CD14-positive monocyte (primary cell): ENCODE results near the gene SPATA20. TPM values are rescaled to one million over a fixed set of nuclear protein-coding genes. Genes with fewer than 3 reads are reported as not detected.
A peak's percentile ranks its signal among the peaks of the same experiment; 100 is the strongest.

Source experiments
- DNase-seq, 3 donors: peaks; one replicate each; pipeline ENCODE4 v3.0.0-alpha.2; 2011 to 2022
- H2AFZ ChIP-seq: 2 replicates; pipeline ENCODE4 v1.6.0; 2012; ENCODE audit warnings: mild to moderate bottlenecking, low read depth, low read length, inconsistent platforms; ENCODE audit not compliant: insufficient read depth, poor library complexity, severe bottlenecking
- H3K27ac ChIP-seq, 2 donors: 1 replicate in 1 of 2; 2 replicates in 1 of 2; pipeline ENCODE4 v1.5.1; 2012 to 2013; ENCODE audit warnings: low read length in 2 of 2, control low read depth in 1 of 2, inconsistent platforms in 1 of 2, low read depth in 1 of 2, mild to moderate bottlenecking in 1 of 2
- H3K27me3 ChIP-seq, 2 donors: one replicate each; pipeline versions ENCODE4 v1.6.0 to v1.6.1; 2011 to 2013; ENCODE audit warnings: low read length in 2 of 2; ENCODE audit not compliant: control insufficient read depth in 2 of 2, insufficient read depth in 2 of 2
- H3K36me3 ChIP-seq, 2 donors: replicated peaks in 1 of 2; 1 replicate in 1 of 2; 2 replicates in 1 of 2; pipeline versions ENCODE4 v1.5.1 to v1.6.1; 2012 to 2013; ENCODE audit warnings: low read length in 2 of 2, control low read depth in 1 of 2, inconsistent platforms in 1 of 2, mild to moderate bottlenecking in 1 of 2; ENCODE audit not compliant: insufficient read depth in 2 of 2, control insufficient read depth in 1 of 2
- H3K4me1 ChIP-seq, 2 donors: 1 replicate in 1 of 2; 2 replicates in 1 of 2; pipeline versions ENCODE4 v1.5.1 to v1.6.1; 2012 to 2013; ENCODE audit warnings: low read length in 2 of 2, control low read depth in 1 of 2, inconsistent platforms in 1 of 2, mild to moderate bottlenecking in 1 of 2, moderate library complexity in 1 of 2; ENCODE audit not compliant: insufficient read depth in 2 of 2, control insufficient read depth in 1 of 2
- H3K4me2 ChIP-seq: replicated peaks from 2 replicates; pipeline ENCODE3; 2012; ENCODE audit warnings: low read length, moderate library complexity, mild to moderate bottlenecking; ENCODE audit not compliant: poor library complexity, severe bottlenecking; ENCODE audit errors: extremely low read depth
- H3K4me3 ChIP-seq, 3 experiments: fragments of 200-600 bp in 1 of 3; sonication (generic) in 1 of 3; replicated peaks in 1 of 3; 1 replicate in 2 of 3; 2 replicates in 1 of 3; pipeline ENCODE4 v1.5.1; 2011 to 2013; ENCODE audit warnings: low read length in 3 of 3, mild to moderate bottlenecking in 3 of 3, control low read depth in 2 of 3, low read depth in 2 of 3, inconsistent platforms in 1 of 3, moderate library complexity in 1 of 3
- H3K79me2 ChIP-seq: 2 replicates; pipeline ENCODE4 v1.6.0; 2012; ENCODE audit warnings: mild to moderate bottlenecking, control low read depth, inconsistent platforms, low read length, moderate library complexity; ENCODE audit not compliant: insufficient read depth
- H3K9ac ChIP-seq: 2 replicates; pipeline ENCODE4 v1.6.0; 2017; ENCODE audit warnings: low read length, mild to moderate bottlenecking; ENCODE audit not compliant: insufficient read depth, poor library complexity, severe bottlenecking
- H3K9me3 ChIP-seq, 2 donors: replicated peaks in 1 of 2; 1 replicate in 1 of 2; 2 replicates in 1 of 2; pipeline versions ENCODE4 v1.5.1 to v1.6.1; 2012 to 2013; ENCODE audit warnings: low read length in 2 of 2, control low read depth in 1 of 2; ENCODE audit not compliant: control insufficient read depth in 1 of 2, insufficient read depth in 1 of 2
- H4K20me1 ChIP-seq: 2 replicates; pipeline ENCODE4 v1.6.0; 2012; ENCODE audit warnings: mild to moderate bottlenecking, low read length, control low read depth, moderate library complexity; ENCODE audit not compliant: insufficient read depth
- H3K27ac Mint-ChIP-seq, 7 donors: one replicate each; pipeline ENCODE4 v1.8.0; 2020; ENCODE audit warnings: mild to moderate bottlenecking in 7 of 7, mixed read lengths in 7 of 7, moderate library complexity in 6 of 7, inconsistent platforms in 2 of 7
- H3K27me3 Mint-ChIP-seq, 3 donors: one replicate each; pipeline ENCODE4 v1.8.0; 2021 to 2022; ENCODE audit warnings: low read depth in 3 of 3, mild to moderate bottlenecking in 3 of 3, mixed read lengths in 3 of 3, moderate library complexity in 3 of 3, inconsistent platforms in 1 of 3
- H3K36me3 Mint-ChIP-seq, 2 donors: one replicate each; pipeline ENCODE4 v1.8.0; 2020; ENCODE audit warnings: mixed read lengths in 2 of 2, inconsistent platforms in 1 of 2, mild to moderate bottlenecking in 1 of 2
- H3K4me1 Mint-ChIP-seq: one replicate; pipeline ENCODE4 v1.8.0; 2020; ENCODE audit warnings: mild to moderate bottlenecking, mixed read lengths
- H3K4me3 Mint-ChIP-seq, 2 donors: one replicate each; pipeline ENCODE4 v1.8.0; 2020; ENCODE audit warnings: mild to moderate bottlenecking in 2 of 2, mixed read lengths in 2 of 2, moderate library complexity in 1 of 2
- H3K9me3 Mint-ChIP-seq, 7 donors: one replicate each; pipeline ENCODE4 v1.8.0; 2020 to 2022; ENCODE audit warnings: mixed read lengths in 7 of 7, mild to moderate bottlenecking in 6 of 7, moderate library complexity in 6 of 7, inconsistent platforms in 2 of 7
- CTCF ChIP-seq: fragments of 200-600 bp; IDR thresholded peaks from one replicate; pipeline ENCODE4 v1.8.0; 2022; ENCODE audit warnings: antibody characterized with exemption, mild to moderate bottlenecking
- WGBS: methylation state at CpG from one replicate; pipeline ENCODE4 v1.1.5; 2013; ENCODE audit warnings: missing lambda C conversion rate; ENCODE audit not compliant: insufficient coverage; 5-methylcytosine and 5-hydroxymethylcytosine counted together
- intact Hi-C, 2 donors: fragments of 100-400 bp; cut with micrococcal nuclease; formaldehyde crosslinking; loops; one replicate each; pipeline versions ENCODE4 v1.15.0 to v1.15.1; 2023
- polyA plus RNA-seq, 3 donors: library from polyadenylated mRNA; depleted of rRNA in 1 of 3; unstranded in 2 of 3; stranded (reverse) in 1 of 3; fragments of 300-500 nt in 2 of 3; fragments of >200 nt in 1 of 3; fragmentation: Illumina TruSeq in 2 of 3; gene quantifications; 1 replicate in 2 of 3; 2 replicates in 1 of 3; pipeline ENCODE4 v1.2.3, GENCODE V29; 2012 to 2021

SPATA20 gene
- polyA plus RNA-seq, 3 donors: 9.3 to 37.8 (median 12.2) TPM

DNA sequence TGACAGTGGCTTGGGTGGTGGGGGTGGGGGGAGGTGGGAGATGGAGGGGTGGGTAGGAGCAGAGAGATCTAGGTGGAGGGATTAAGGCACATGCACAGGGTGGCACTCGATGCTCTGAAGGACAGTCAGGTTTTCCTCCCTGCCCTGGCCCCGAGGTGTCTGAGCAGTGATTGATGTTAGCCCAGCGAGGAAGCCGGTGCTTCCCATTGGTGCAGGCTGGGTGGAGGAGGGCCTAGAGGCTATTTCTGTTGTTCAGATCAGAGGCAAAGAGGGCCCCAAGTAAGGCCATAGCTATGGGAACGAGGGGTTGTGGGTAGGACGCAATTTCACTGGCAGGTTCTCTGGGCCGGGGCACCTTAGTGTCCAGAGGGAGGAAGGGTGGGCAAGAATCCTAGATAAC, 36.7 kb downstream of the SPATA20 start:
- H3K27ac Mint-ChIP-seq: no peak overlapping the region
- DNase-seq: no peak

GRCh38 chr17:50584116-50584515, 37.1 kb downstream of the SPATA20 start:
- peak overlapping the region in 1 of 2 donors; percentile 17 for H3K4me3 Mint-ChIP-seq
- peaks cover 15 to 28% (median 20%) of the 10 kb centered on the region in 3 donors for H3K27me3 Mint-ChIP-seq
- no peaks in the 10 kb centered on the region for H3K36me3 Mint-ChIP-seq
- no peak for TF ChIP-seq CTCF
- peaks cover 0 to 1% (median 0%) of the 10 kb centered on the region in 7 donors for H3K9me3 Mint-ChIP-seq
- Histone ChIP-seq H3K4me1 (no peaks in the 10 kb centered on the region), H3K4me3 (no peak overlapping the region), H3K9me3 (no peaks in the 10 kb centered on the region), H3K27ac (no peak overlapping the region), H3K4me2 (no peak overlapping the region), H2AFZ (no peak overlapping the region), H4K20me1 (no peaks in the 10 kb centered on the region), H3K9ac (no peak overlapping the region), H3K36me3 (no peaks in the 10 kb centered on the region), H3K79me2 (no peaks in the 10 kb centered on the region), H3K27me3 (no peaks in the 10 kb centered on the region)
- H3K4me1 Mint-ChIP-seq: no peaks in the 10 kb centered on the region
- WGBS: 82% methylated on average over 4 of the region's 4 CpGs
- H3K27ac Mint-ChIP-seq: no peak overlapping the region
- no peak for DNase-seq
- intact Hi-C loops: no loop called here

More for the DNA sequence above, 36.7 kb downstream of the SPATA20 start:
- Histone ChIP-seq H3K9ac (no peak overlapping the region), H3K4me1 (no peaks in the 10 kb centered on the region), H3K36me3 (no peaks in the 10 kb centered on the region), H3K4me3 (no peak overlapping the region), H3K27ac (no peak overlapping the region), H3K9me3 (no peaks in the 10 kb centered on the region), H3K4me2 (no peak overlapping the region), H2AFZ (no peak overlapping the region), H3K27me3 (no peaks in the 10 kb centered on the region), H4K20me1 (no peaks in the 10 kb centered on the region), H3K79me2 (no peaks in the 10 kb centered on the region)
- Mint-ChIP-seq H3K4me1 (no peaks in the 10 kb centered on the region), H3K27me3 (peaks cover 17 to 27% (median 22%) of the 10 kb centered on the region in 3 donors), H3K4me3 (no peak overlapping the region), H3K9me3 (peaks cover 0 to 1% (median 0%) of the 10 kb centered on the region in 7 donors), H3K36me3 (no peaks in the 10 kb centered on the region)
- 63% methylated on average over 6 of the region's 7 CpGs for WGBS
- TF ChIP-seq CTCF: no peak
- intact Hi-C loops: no loop called here
